Left lung (tissue), 10 donors: ENCODE results near the gene RNF183. TPM values are rescaled to one million over a fixed set of nuclear protein-coding genes. Genes with fewer than 3 reads are reported as not detected.
A peak's percentile ranks its signal among the peaks of the same experiment; 100 is the strongest.

ENCODE experiments used
- ATAC-seq: fragments of 200-7000 bp; cut with Tn5 transposase; one replicate; pipeline ENCODE4 v1.9.1; 2020; ENCODE audit warnings: moderate library complexity
- DNase-seq, 4 donors: peaks; one replicate each; pipeline ENCODE4 v3.0.0-alpha.2; 2013 to 2020
- H3K27ac ChIP-seq, 2 donors: fragments of 200-600 bp; sonication (generic) in 1 of 2; one replicate each; pipeline versions ENCODE4 v1.5.0 to v1.8.0; 2020 to 2021
- H3K27me3 ChIP-seq, 2 donors: fragments of 200-600 bp; sonication (generic) in 1 of 2; one replicate each; pipeline versions ENCODE4 v1.5.0 to v1.8.0; 2020 to 2021
- H3K36me3 ChIP-seq, 2 donors: fragments of 200-600 bp; sonication (generic) in 1 of 2; one replicate each; pipeline versions ENCODE4 v1.5.0 to v1.8.0; 2020 to 2021
- H3K4me1 ChIP-seq, 2 donors: fragments of 200-600 bp; one replicate each; pipeline ENCODE4 v1.8.0; 2021
- H3K4me3 ChIP-seq, 2 donors: fragments of 200-600 bp; sonication (generic) in 1 of 2; one replicate each; pipeline versions ENCODE4 v1.5.0 to v1.8.0; 2020 to 2021; ENCODE audit warnings: mild to moderate bottlenecking in 1 of 2
- H3K9me3 ChIP-seq, 2 donors: fragments of 200-600 bp; sonication (generic) in 1 of 2; one replicate each; pipeline versions ENCODE4 v1.5.0 to v1.8.0; 2020 to 2021
- CTCF ChIP-seq, 2 donors: fragments of 200-600 bp; sonication (generic) in 1 of 2; IDR thresholded peaks; one replicate each; pipeline versions ENCODE4 v1.5.0 to v1.8.0; 2021; ENCODE audit warnings: antibody characterized with exemption in 2 of 2
- intact Hi-C, 2 donors: fragments of 100-400 bp; cut with DNase I; formaldehyde crosslinking; loops; one replicate each; pipeline versions ENCODE4 v1.11.2 to v1.14.2; 2022
- polyA plus RNA-seq, 6 donors: library from polyadenylated mRNA; unstranded; fragments of 120-200 nt; gene quantifications; one replicate each; pipeline ENCODE4 v1.2.1, GENCODE V29; 2013; ENCODE audit not compliant: insufficient read length in 6 of 6
- total RNA-seq, 2 donors: library from RNA; stranded (reverse); fragmentation: NEBNext Ultra II Directional; extraction: Animal tissue kit (Norgen Biotek cat#: 25700); gene quantifications; one replicate each; pipeline ENCODE4 v1.2.1, GENCODE V29; 2021
- donor health status: DM: no; HTN: yes; CAD: no.
- donor health status: DM: no; HTN: no; CAD: no.

Gene RNF183
- total and polyA plus RNA-seq, 8 donors: 0.30 to 0.73 (median 0.49) TPM; not detected in 2

DNA sequence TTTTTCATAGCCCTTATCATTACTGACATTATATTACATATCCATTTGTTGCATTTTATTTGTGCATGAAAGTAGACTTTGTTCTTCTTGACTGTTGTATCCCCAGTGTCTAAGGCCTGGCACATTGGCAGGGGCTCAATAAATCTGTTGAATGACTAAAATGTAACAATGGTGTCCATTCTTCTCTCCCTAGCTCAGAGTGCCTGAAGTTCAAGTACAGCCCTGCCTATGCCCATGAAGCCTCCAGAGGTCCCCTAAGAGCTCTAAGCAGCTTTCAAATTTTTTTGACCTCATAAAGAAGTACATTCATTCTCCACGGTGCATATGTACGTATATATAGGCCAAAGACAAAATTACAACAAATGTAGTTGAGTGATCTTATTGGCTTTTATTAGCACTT, 42.0 kb upstream of the RNF183 start:
- Histone ChIP-seq H3K4me3 (no peak overlapping the region), H3K36me3 (no peaks in the 10 kb centered on the region), H3K9me3 (no peaks in the 10 kb centered on the region), H3K4me1 (peaks cover 8 to 21% of the 10 kb centered on the region in 2 donors), H3K27me3 (peaks cover 6 to 16% of the 10 kb centered on the region in 2 donors), H3K27ac (no peak overlapping the region)
- DNase-seq: no peak
- TF ChIP-seq CTCF (IDR thresholded peaks at IDR 0.05): no peak
- ATAC-seq: no peak
- intact Hi-C loops: no loop called here

DNA sequence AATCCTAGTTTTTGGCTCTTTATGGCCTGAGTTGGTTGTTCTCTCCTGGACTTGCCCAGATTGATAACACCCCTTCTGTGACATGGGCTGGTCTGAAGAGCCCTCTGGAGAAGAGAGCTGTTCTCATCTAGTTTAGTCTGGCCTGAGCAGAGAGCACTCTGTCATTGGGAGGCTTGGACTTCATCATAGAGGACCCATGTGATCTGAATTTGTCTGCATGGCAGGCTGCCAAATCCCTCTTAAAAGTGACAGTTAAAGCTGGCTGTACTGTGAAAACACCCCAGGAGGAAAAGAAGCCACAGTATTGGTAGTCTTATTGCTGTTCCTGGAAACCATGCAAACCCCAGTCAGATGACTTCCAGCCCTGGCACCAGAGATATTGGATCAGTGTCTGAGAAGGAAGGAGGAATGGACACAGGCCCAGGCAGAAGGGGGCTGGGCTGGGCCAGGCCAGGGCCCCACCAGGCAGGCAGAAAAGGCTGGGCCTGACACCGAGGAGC, 40.6 kb upstream of the RNF183 start:
- H3K27ac ChIP-seq: peak overlapping the region; percentile 40 to 89
- H3K4me3 ChIP-seq: no peak overlapping the region
- H3K27me3 ChIP-seq: peaks cover 0 to 2% of the 10 kb centered on the region in 2 donors
- H3K36me3 ChIP-seq: no peaks in the 10 kb centered on the region
- DNase-seq: peak in 3 of 4 donors; percentile 78 to 94 (median 89)
- peak; percentile 76 for ATAC-seq
- H3K4me1 ChIP-seq: peaks cover 9 to 18% of the 10 kb centered on the region in 2 donors
- no peaks in the 10 kb centered on the region for H3K9me3 ChIP-seq
- no peak for TF ChIP-seq CTCF (IDR thresholded peaks at IDR 0.05)
- intact Hi-C loops: no loop called here

DNA sequence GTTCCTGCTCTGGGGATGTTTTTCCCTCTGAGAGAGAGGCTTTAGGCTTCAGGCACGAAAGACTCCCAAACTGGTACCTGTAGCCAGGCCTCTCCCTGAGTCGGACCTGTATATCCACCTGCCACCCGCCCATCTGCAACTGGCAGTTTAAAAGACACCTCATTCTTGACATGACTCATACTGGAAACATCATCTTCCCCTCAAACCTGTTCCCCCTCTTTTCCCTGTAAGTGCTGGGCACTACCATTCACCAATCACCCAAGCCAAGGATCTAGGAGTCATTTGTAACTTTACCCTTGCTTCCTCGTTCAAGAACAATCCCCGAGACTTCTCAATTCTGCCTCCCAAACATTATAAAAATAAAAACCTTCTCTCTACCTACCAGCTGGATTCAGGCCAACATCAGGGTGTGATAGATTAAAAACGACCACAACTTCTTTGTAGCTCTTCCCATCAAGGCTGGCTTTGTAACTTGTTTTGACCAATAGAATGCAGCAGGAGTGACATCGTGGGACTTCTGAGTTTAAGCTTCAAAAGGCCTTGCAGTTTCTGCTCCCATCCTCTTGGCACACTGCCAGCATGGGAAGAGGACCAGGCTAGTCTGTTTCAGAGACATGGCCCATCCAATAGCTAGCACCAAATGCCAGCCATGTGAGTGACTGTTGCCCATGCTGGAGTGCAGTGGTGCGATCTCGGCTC, 38.7 kb upstream of the RNF183 start:
- DNase-seq (no peak), ATAC-seq (no peak)
- intact Hi-C loops: no loop called here
- no peaks in the 10 kb centered on the region for H3K9me3 ChIP-seq
- no peaks in the 10 kb centered on the region for H3K27me3 ChIP-seq
- H3K4me1 ChIP-seq: peaks cover 9 to 18% of the 10 kb centered on the region in 2 donors
- no peak overlapping the region for H3K27ac ChIP-seq
- TF ChIP-seq CTCF (IDR thresholded peaks at IDR 0.05): no peak
- no peaks in the 10 kb centered on the region for H3K36me3 ChIP-seq
- no peak overlapping the region for H3K4me3 ChIP-seq

DNA sequence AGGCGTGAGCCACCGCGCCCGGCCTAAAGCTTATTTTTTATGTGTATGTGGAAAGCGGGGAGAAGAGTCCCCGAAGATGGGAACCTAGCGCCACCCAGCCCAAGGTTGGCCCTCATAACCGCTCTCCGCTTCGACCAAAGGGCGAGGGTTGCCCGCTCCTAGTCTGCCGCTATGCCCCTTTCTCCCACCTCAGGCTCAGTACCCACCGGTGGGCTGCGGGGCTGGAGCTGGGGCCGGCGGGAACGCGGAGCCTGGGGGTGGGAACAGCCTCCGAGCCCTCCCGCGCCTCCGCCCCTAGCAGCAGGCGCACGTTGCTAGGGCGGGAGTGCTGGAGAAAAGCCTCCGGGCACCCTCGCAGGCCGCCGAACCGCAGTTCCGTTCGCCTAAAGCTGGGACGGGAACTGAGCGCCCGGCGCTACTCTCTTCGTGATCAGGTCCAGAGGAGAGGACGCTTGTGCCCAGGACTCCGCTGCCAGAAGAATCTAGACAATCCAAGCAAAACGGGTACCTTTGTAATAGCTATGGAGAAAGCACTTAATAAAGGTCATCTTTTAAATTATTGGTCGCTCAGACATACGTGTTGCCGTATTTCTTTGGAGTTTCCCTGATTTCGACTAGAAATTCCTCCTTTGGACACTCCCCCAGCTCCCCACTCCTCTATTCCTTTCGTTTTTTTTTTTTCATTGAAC, 37.0 kb upstream of the RNF183 start, which contains the start of gene WDR31:
Gene WDR31 (minus strand): TSS at position 265 of the 689 bp plus-strand sequence. CDS start 8,253 bp downstream, outside the sequence.
- peak within 1 kb of the TSS; percentile 78 to 80 for H3K4me3 ChIP-seq
- ATAC-seq (peak; percentile 96), DNase-seq (peak; percentile 89 to 96 (median 92))
- intact Hi-C loops: no loop called here
- no peaks in the 10 kb centered on the region for H3K27me3 ChIP-seq
- H3K9me3 ChIP-seq: no peaks in the 10 kb centered on the region
- no peaks in the 10 kb centered on the region for H3K36me3 ChIP-seq
- peak within 1 kb of the TSS; percentile 69 to 71 for H3K27ac ChIP-seq
- no peak for TF ChIP-seq CTCF (IDR thresholded peaks at IDR 0.05)
- H3K4me1 ChIP-seq: peaks cover 9 to 18% of the 10 kb centered on the region in 2 donors

GRCh38 chr9:113337714-113338113, 34.5 kb upstream of the RNF183 start:
- TF ChIP-seq CTCF (IDR thresholded peaks at IDR 0.05): no peak
- peaks cover 4 to 18% of the 10 kb centered on the region in 2 donors for H3K4me1 ChIP-seq
- no peaks in the 10 kb centered on the region for H3K27me3 ChIP-seq
- H3K36me3 ChIP-seq: no peaks in the 10 kb centered on the region
- H3K9me3 ChIP-seq: no peaks in the 10 kb centered on the region
- no peak for DNase-seq
- H3K4me3 ChIP-seq: no peak overlapping the region
- ATAC-seq: no peak
- intact Hi-C loops: no loop called here
- no peak overlapping the region for H3K27ac ChIP-seq
